PC-9 (cell line): ENCODE measurements around the gene MTCL3.

Source experiments
- BruUV-seq: library from RNA; stranded (reverse); fragments of 400-500 nt; replicated peaks from 2 replicates; lab custom pipeline; 2021; lab: Mats Ljungman, UMichigan
- CTCF ChIA-PET: fragments of 300-600 bp; sonication (Branson Sonifier 250); formaldehyde crosslinking; loops from one replicate; lab custom pipeline; 2022; ENCODE audit warnings: antibody characterized with exemption; lab: Charles Lee
- POLR2A ChIA-PET: fragments of 300-600 bp; sonication (Branson Sonifier 250); formaldehyde crosslinking; loops from one replicate; lab custom pipeline; 2022; ENCODE audit warnings: antibody characterized with exemption; ENCODE audit not compliant: unreplicated experiment; lab: Charles Lee
- DNase-seq, 2 experiments: peaks; one replicate each; pipeline versions ENCODE4 v3.0.0 to v3.0.0-alpha.2; 2015 to 2022; ENCODE audit warnings: mixed read lengths in 1 of 2
- H2AFZ ChIP-seq: fragments of 200-600 bp; sonication (generic); 2 replicates; pipeline ENCODE4 v1.8.1; 2017; ENCODE audit warnings: antibody characterized with exemption
- H3F3A ChIP-seq: fragments of 200-600 bp; sonication (generic); 2 replicates; pipeline ENCODE4 v1.8.1; 2017; ENCODE audit warnings: antibody characterized with exemption, mild to moderate bottlenecking, low read depth; ENCODE audit not compliant: insufficient read depth
- H3K27ac ChIP-seq: fragments of 200-600 bp; sonication (generic); 2 replicates; pipeline ENCODE4 v1.6.1; 2016; ENCODE audit warnings: mixed run types
- H3K27me3 ChIP-seq: fragments of 200-600 bp; sonication (generic); 2 replicates; pipeline ENCODE4 v1.6.1; 2016; ENCODE audit warnings: low read depth, mixed run types; ENCODE audit not compliant: insufficient read depth
- H3K36me3 ChIP-seq: fragments of 200-600 bp; sonication (generic); 2 replicates; pipeline ENCODE4 v1.6.1; 2016; ENCODE audit warnings: low read depth, mixed run types
- H3K4me1 ChIP-seq: fragments of 200-600 bp; sonication (generic); replicated peaks from 2 replicates; pipeline ENCODE4 v1.6.1; 2016; ENCODE audit warnings: mixed run types; ENCODE audit not compliant: insufficient read depth
- H3K4me2 ChIP-seq: fragments of 200-600 bp; sonication (generic); 2 replicates; pipeline ENCODE4 v1.6.1; 2017; ENCODE audit warnings: mixed run types
- H3K4me3 ChIP-seq: fragments of 200-600 bp; sonication (generic); 2 replicates; pipeline ENCODE4 v1.6.1; 2016; ENCODE audit warnings: mixed run types
- H3K79me2 ChIP-seq: fragments of 200-600 bp; sonication (generic); 2 replicates; pipeline ENCODE4 v1.6.1; 2017; ENCODE audit warnings: low read depth, mixed run types
- H3K9me2 ChIP-seq: fragments of 200-600 bp; sonication (generic); 2 replicates; pipeline ENCODE4 v1.8.1; 2017; ENCODE audit warnings: mild to moderate bottlenecking; ENCODE audit not compliant: insufficient read depth
- H3K9me3 ChIP-seq: fragments of 200-600 bp; sonication (generic); 2 replicates; pipeline ENCODE4 v1.8.1; 2016; ENCODE audit warnings: low read depth; ENCODE audit not compliant: insufficient read depth
- H4K20me1 ChIP-seq: fragments of 200-600 bp; sonication (generic); 2 replicates; pipeline ENCODE4 v1.8.1; 2017; ENCODE audit not compliant: insufficient read depth
- EZH2 ChIP-seq: fragments of 200-600 bp; sonication (generic); IDR thresholded peaks from 2 replicates; pipeline ENCODE4 v1.8.0; 2017; ENCODE audit warnings: antibody characterized with exemption, low read depth
- intact Hi-C: fragments of 100-400 bp; cut with micrococcal nuclease; formaldehyde crosslinking; loops from one replicate; pipeline ENCODE4 v1.10.0; 2022; ENCODE audit not compliant: unreplicated experiment
- TF ChIP-seq, protein P1 (sequence below): fragments of 200-600 bp; sonication (generic); conservative IDR thresholded peaks from 2 replicates; pipeline ENCODE4 v1.6.1; 2017; ENCODE audit warnings: mixed run types, antibody characterized with exemption, mild to moderate bottlenecking, moderate library complexity

The MTCL3 gene

DNA sequence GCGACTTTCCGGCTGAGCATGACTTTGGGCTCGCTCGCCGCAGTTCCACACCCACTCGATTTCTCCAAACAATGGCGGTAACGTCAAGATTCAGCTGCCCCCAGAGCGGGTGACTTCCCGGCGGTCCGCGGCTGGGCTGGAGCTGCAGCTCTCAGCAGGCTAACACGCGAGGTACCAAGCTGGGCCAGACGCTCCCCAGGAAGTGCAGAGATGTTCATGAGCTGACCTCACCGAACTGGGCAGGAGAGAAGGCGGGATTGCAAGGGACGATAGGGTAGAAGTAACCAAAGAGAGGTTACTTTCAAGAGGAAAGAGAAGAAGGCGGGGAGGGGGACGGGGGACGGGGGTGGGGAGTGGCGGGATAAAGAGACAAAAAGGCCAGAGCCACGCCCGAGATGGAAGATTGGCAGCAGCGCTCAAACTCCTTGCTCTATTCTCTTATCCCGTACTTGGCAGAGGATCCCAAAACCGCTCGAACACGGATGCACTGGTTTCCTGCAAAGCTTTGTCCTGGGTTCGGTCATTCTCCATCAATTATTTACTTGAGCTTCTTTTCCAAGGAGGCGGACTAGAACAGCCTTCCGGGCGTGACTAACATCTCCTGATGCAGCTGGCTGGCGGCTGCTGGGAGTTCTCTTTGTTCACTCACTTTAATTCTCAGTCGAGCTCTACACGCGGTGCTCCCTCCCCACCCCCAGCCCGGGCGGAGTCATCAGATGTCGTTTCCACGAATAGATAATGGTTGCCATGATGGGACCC, at the start of gene MTCL3:
Gene MTCL3, minus strand, starts transcription at position 626 of the 759 bp plus-strand sequence.
- no peaks in the 10 kb centered on the region for H3K36me3 ChIP-seq
- CTCF ChIA-PET = no interaction called here

DNA sequence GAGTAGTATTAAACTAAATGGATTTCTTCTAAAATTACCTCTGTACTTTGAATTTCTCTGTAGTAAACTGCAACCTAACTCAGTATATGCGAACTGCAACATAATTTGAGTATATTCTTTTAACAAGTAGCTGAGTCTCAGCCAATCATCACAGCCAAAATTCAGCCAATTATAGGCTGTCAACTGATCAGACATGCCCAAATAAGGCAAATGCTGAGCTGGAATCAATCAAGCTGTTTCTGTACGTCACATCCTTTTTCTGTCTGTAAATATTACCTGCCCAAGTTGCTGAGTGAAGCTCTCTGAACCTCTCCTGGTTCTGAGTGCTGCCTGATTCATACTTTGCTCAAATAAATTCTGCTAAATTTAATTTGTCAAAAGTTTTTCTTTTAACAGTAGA, 48.3 kb upstream of the MTCL3 start:
- H4K20me1 ChIP-seq = no peaks in the 10 kb centered on the region
- H3K79me2 ChIP-seq = no peaks in the 10 kb centered on the region
- TF ChIP-seq, protein P1, sequence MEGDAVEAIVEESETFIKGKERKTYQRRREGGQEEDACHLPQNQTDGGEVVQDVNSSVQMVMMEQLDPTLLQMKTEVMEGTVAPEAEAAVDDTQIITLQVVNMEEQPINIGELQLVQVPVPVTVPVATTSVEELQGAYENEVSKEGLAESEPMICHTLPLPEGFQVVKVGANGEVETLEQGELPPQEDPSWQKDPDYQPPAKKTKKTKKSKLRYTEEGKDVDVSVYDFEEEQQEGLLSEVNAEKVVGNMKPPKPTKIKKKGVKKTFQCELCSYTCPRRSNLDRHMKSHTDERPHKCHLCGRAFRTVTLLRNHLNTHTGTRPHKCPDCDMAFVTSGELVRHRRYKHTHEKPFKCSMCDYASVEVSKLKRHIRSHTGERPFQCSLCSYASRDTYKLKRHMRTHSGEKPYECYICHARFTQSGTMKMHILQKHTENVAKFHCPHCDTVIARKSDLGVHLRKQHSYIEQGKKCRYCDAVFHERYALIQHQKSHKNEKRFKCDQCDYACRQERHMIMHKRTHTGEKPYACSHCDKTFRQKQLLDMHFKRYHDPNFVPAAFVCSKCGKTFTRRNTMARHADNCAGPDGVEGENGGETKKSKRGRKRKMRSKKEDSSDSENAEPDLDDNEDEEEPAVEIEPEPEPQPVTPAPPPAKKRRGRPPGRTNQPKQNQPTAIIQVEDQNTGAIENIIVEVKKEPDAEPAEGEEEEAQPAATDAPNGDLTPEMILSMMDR = no peak
- ChIA-PET POLR2A (no interaction called here), CTCF (no interaction called here)
- no peak overlapping the region for H3K4me2 ChIP-seq
- H3K9me3 ChIP-seq = 0 out of 2 replicates have a peak, but pooled peaks cover 3% of the 10 kb centered on the region
- BruUV-seq = no TSS peak
- H3K27ac ChIP-seq = no peak overlapping the region
- intact Hi-C loops = no loop called here
- no peaks in the 10 kb centered on the region; the same call in 1 of the 2 replicates for H3K4me1 ChIP-seq
- no peaks in the 10 kb centered on the region for H3K9me2 ChIP-seq
- DNase-seq = no peak
- H3K27me3 ChIP-seq = no peaks in the 10 kb centered on the region
- no peaks in the 10 kb centered on the region for H3F3A ChIP-seq
- no peak overlapping the region for H2AFZ ChIP-seq
- H3K36me3 ChIP-seq = no peaks in the 10 kb centered on the region
- H3K4me3 ChIP-seq = no peak overlapping the region

More for the DNA sequence above, at the start of gene MTCL3:
- Histone ChIP-seq H3K79me2 (no peaks in the 10 kb centered on the region), H3K4me1 (peaks cover 9% of the 10 kb centered on the region; the same call in 1 of the 2 replicates), H3K9me2 (no peaks in the 10 kb centered on the region; the same call in 1 of the 2 replicates), H3K27ac (no peak within 1 kb of the TSS), H3K4me3 (no peak within 1 kb of the TSS), H3K27me3 (peaks cover 17% of the 10 kb centered on the region; the same call in 1 of the 2 replicates), H3F3A (0 out of 2 replicates have a peak, but pooled peaks cover 11% of the 10 kb centered on the region), H3K4me2 (no peak within 1 kb of the TSS), H3K9me3 (no peaks in the 10 kb centered on the region), H4K20me1 (no peaks in the 10 kb centered on the region), H2AFZ (no peak within 1 kb of the TSS)
- POLR2A ChIA-PET = no interaction called here
- TF ChIP-seq EZH2 = no peak
- TF ChIP-seq, protein P1 = no peak
- intact Hi-C loops = loop anchor here (5.0 kb wide), 2 partner anchors 37 to 52 kb away; no protein-coding TSS in a partner anchor
- DNase-seq = no peak
- BruUV-seq = no TSS peak

DNA sequence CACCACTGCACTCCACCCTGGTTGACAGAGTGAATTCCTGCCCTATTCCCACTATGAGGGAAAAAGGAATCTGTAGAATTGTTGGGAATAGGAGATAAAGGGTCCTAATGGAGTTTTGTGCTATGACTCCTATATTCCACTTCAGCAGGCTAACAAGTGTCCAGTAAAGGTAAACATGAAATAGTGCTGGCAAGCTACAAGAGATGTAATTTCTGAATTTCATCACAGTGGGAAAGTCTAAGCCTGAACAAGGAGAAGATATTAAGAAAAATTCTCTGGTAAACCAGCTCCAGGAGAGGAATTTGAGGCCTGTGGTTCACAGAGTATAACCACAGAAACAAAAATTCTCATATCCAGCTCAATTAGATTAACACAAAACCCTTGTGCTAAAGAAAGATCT, 47.5 kb upstream of the MTCL3 start:
- no TSS peak for BruUV-seq
- TF ChIP-seq, protein P1 = no peak
- no peak for TF ChIP-seq EZH2
- Histone ChIP-seq H3K4me1 (peaks cover 3% of the 10 kb centered on the region), H3K9me3 (peaks cover 3% of the 10 kb centered on the region; the same call in 1 of the 2 replicates), H3K79me2 (no peaks in the 10 kb centered on the region), H3K4me3 (no peak overlapping the region), H3K27me3 (no peaks in the 10 kb centered on the region), H3K36me3 (no peaks in the 10 kb centered on the region), H3K4me2 (no peak overlapping the region), H3K27ac (no peak overlapping the region), H2AFZ (no peak overlapping the region), H4K20me1 (no peaks in the 10 kb centered on the region), H3K9me2 (no peaks in the 10 kb centered on the region), H3F3A (peaks cover 3% of the 10 kb centered on the region; the same call in 1 of the 2 replicates)
- DNase-seq = no peak
- CTCF ChIA-PET = no interaction called here
- POLR2A ChIA-PET = no interaction called here
- intact Hi-C loops = no loop called here
